SU-DHL-6 (cell line): ENCODE measurements around the gene STK33.

Source experiments
- H2AFZ ChIP-seq: fragments of 200-600 bp; sonication (generic); 2 replicates; pipeline ENCODE4 v1.6.1; 2014; ENCODE audit warnings: low read depth, mild to moderate bottlenecking, moderate library complexity, mixed read lengths, antibody characterized with exemption, low read length; ENCODE audit not compliant: severe bottlenecking
- H3F3A ChIP-seq: fragments of 200-600 bp; shearing (Covaris generic); 2 replicates; pipeline ENCODE4 v1.6.0; 2016; ENCODE audit warnings: antibody characterized with exemption, mild to moderate bottlenecking; ENCODE audit not compliant: insufficient read depth
- H3K27ac ChIP-seq: fragments of 200-600 bp; sonication (generic); 2 replicates; pipeline ENCODE4 v1.5.1; 2016; ENCODE audit warnings: low read depth, mild to moderate bottlenecking, low read length, moderate library complexity, mixed read lengths
- H3K27me3 ChIP-seq: fragments of 200-600 bp; sonication (generic), shearing (Covaris generic); 2 replicates; pipeline ENCODE4 v1.6.0; 2014; ENCODE audit warnings: mild to moderate bottlenecking, low read length
- H3K36me3 ChIP-seq: fragments of 200-600 bp; sonication (generic); 2 replicates; pipeline ENCODE4 v1.6.1; 2014; ENCODE audit warnings: mild to moderate bottlenecking, low read length, mixed read lengths
- H3K4me2 ChIP-seq: fragments of 300-600, 200-600 bp; shearing (Covaris generic), sonication (generic); 2 replicates; pipeline ENCODE4 v1.6.0; 2014; ENCODE audit warnings: low read length, low read depth, mild to moderate bottlenecking; ENCODE audit not compliant: poor library complexity, severe bottlenecking
- H3K4me3 ChIP-seq: fragments of 200-600 bp; sonication (generic); 2 replicates; pipeline ENCODE4 v1.5.1; 2014; ENCODE audit warnings: antibody characterized with exemption, low read length, mild to moderate bottlenecking, mixed read lengths; ENCODE audit not compliant: insufficient read depth, poor library complexity, severe bottlenecking
- H3K79me2 ChIP-seq: fragments of 200-600 bp; sonication (generic); 2 replicates; pipeline ENCODE4 v1.6.1; 2014; ENCODE audit warnings: mild to moderate bottlenecking, low read length, moderate library complexity; ENCODE audit not compliant: insufficient read depth
- H3K9ac ChIP-seq: fragments of 200-600 bp; sonication (generic); 2 replicates; pipeline ENCODE4 v1.7.0; 2014; ENCODE audit warnings: mild to moderate bottlenecking, low read length
- H3K9me2 ChIP-seq: fragments of 200-600 bp; sonication (generic); replicated peaks from 2 replicates; pipeline ENCODE4 v1.6.1; 2014; ENCODE audit warnings: low read length; ENCODE audit not compliant: insufficient read depth
- H3K9me3 ChIP-seq: fragments of 200-600 bp; sonication (generic); 2 replicates; pipeline ENCODE4 v1.6.1; 2014; ENCODE audit warnings: low read length, mixed read lengths; ENCODE audit not compliant: insufficient read depth
- H4K20me1 ChIP-seq: fragments of 200-600 bp; sonication (generic); 2 replicates; pipeline ENCODE4 v1.6.1; 2014; ENCODE audit warnings: low read depth, mild to moderate bottlenecking, antibody characterized with exemption, low read length, moderate library complexity, mixed read lengths
- EZH2phosphoT487 ChIP-seq: fragments of 200-600 bp; sonication (generic), shearing (Covaris generic); conservative IDR thresholded peaks from 2 replicates; pipeline ENCODE4 v1.6.1; 2018; ENCODE audit warnings: mild to moderate bottlenecking, antibody characterized with exemption, low read length, moderate library complexity, mixed read lengths
- TF ChIP-seq, protein P1 (sequence below): fragments of 200-600 bp; sonication (generic); IDR thresholded peaks from one replicate; pipeline ENCODE4 v1.5.1; 2017; ENCODE audit warnings: antibody characterized with exemption, mild to moderate bottlenecking, low read length, moderate library complexity; ENCODE audit not compliant: insufficient read depth, poor library complexity, severe bottlenecking

STK33 gene

GRCh38 chr11:8605971-8606563 is 12.0 kb upstream of the STK33 start:
- no peaks in the 10 kb centered on the region for H3K79me2 ChIP-seq
- no peaks in the 10 kb centered on the region for H3F3A ChIP-seq
- no peak overlapping the region for H3K27ac ChIP-seq
- no peak overlapping the region for H2AFZ ChIP-seq
- TF ChIP-seq, protein P1, sequence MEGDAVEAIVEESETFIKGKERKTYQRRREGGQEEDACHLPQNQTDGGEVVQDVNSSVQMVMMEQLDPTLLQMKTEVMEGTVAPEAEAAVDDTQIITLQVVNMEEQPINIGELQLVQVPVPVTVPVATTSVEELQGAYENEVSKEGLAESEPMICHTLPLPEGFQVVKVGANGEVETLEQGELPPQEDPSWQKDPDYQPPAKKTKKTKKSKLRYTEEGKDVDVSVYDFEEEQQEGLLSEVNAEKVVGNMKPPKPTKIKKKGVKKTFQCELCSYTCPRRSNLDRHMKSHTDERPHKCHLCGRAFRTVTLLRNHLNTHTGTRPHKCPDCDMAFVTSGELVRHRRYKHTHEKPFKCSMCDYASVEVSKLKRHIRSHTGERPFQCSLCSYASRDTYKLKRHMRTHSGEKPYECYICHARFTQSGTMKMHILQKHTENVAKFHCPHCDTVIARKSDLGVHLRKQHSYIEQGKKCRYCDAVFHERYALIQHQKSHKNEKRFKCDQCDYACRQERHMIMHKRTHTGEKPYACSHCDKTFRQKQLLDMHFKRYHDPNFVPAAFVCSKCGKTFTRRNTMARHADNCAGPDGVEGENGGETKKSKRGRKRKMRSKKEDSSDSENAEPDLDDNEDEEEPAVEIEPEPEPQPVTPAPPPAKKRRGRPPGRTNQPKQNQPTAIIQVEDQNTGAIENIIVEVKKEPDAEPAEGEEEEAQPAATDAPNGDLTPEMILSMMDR: no peak
- TF ChIP-seq EZH2phosphoT487: no peak
- no peaks in the 10 kb centered on the region for H3K9me2 ChIP-seq
- H4K20me1 ChIP-seq: no peaks in the 10 kb centered on the region
- H3K4me2 ChIP-seq: no peak overlapping the region
- no peaks in the 10 kb centered on the region for H3K27me3 ChIP-seq
- no peaks in the 10 kb centered on the region for H3K36me3 ChIP-seq
- H3K4me3 ChIP-seq: no peak overlapping the region
- no peak overlapping the region for H3K9ac ChIP-seq
- H3K9me3 ChIP-seq: no peaks in the 10 kb centered on the region

- Histone ChIP-seq H3K79me2 (no peaks in the 10 kb centered on the region), H2AFZ (no peak overlapping the region), H3K4me2 (no peak overlapping the region), H3K9me3 (no peaks in the 10 kb centered on the region), H3F3A (no peaks in the 10 kb centered on the region), H3K4me3 (no peak overlapping the region), H3K27me3 (no peaks in the 10 kb centered on the region), H4K20me1 (no peaks in the 10 kb centered on the region), H3K27ac (no peak overlapping the region), H3K9me2 (no peaks in the 10 kb centered on the region), H3K9ac (no peak overlapping the region), H3K36me3 (no peaks in the 10 kb centered on the region)
- TF ChIP-seq EZH2phosphoT487: no peak
- TF ChIP-seq, protein P1: peak; percentile 96
These were observed 10.2 kb upstream of the STK33 start for GRCh38 chr11:8604078-8604723.

DNA sequence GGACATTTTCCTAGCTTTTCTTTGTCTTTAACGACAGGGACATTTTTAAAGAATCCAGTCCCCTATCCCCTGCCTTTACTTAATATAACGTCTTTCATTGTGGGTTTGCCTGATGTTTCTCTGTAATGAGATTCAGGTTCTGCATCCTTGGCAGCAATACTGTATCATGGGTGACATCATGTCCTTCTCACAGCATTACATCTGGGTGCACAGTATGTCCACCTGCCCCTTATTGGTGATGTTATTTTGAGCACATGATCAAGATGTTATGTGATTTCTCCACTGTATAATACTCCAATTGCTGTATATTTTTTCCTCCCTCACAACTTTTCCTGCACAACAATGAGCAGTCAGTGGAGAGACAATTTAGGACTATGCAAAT is 9.7 kb upstream of the STK33 start:
- no peak overlapping the region for H3K4me3 ChIP-seq
- H3K27me3 ChIP-seq: no peaks in the 10 kb centered on the region
- H3K4me2 ChIP-seq: no peak overlapping the region
- no peaks in the 10 kb centered on the region for H3K36me3 ChIP-seq
- H3K9ac ChIP-seq: no peak overlapping the region
- H2AFZ ChIP-seq: no peak overlapping the region
- no peaks in the 10 kb centered on the region for H3K9me2 ChIP-seq
- H3K9me3 ChIP-seq: no peaks in the 10 kb centered on the region
- no peaks in the 10 kb centered on the region for H4K20me1 ChIP-seq
- H3K27ac ChIP-seq: no peak overlapping the region
- no peaks in the 10 kb centered on the region for H3K79me2 ChIP-seq
- H3F3A ChIP-seq: no peaks in the 10 kb centered on the region
- TF ChIP-seq, protein P1: no peak
- TF ChIP-seq EZH2phosphoT487: no peak
